ENCODE results near the gene FTSJ1.
"Not testable (repeated sequence)": the region's sequence is repeated elsewhere in the genome, so short reads cannot be mapped to it uniquely, and the experiment has no call there.

Gene FTSJ1

GRCh38 chrX:48514868-48515460, 39.0 kb downstream of the FTSJ1 start:
- H3K4me3 ChIP-seq (replicated peaks; ENCODE audit: low read depth, low read length), result no peak overlapping the region
- TF ChIP-seq CTCF (IDR thresholded peaks at IDR 0.05; ENCODE audit: low read length, missing control alignments), result no peak
- DNase-seq (ENCODE audit: low read depth), result no peak

DNA sequence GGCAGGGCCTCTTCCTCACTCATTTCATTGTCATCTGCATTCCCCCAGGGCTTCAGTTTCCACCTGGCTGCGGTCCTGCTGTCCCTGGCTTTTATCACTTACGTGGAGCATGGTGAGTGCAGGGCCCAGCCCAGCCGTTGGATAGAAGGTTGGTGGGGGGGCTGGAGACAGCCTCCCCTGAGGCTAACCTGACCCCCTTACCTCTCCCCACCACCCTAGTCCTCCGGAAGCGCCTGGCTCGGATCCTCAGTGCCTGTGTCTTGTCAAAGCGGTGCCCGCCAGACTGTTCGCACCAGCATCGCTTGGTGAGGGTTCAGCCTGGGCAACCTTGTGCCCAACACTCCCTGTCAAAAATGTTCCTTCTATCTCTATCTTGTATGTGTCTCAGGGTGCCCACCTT, 39.8 kb downstream of the FTSJ1 start:
- DNase-seq (ENCODE audit: low read depth), result no peak
- H3K4me3 ChIP-seq (replicated peaks; ENCODE audit: low read depth, low read length), result no peak overlapping the region
- no peak for TF ChIP-seq CTCF (IDR thresholded peaks at IDR 0.05; ENCODE audit: low read length, missing control alignments)

DNA sequence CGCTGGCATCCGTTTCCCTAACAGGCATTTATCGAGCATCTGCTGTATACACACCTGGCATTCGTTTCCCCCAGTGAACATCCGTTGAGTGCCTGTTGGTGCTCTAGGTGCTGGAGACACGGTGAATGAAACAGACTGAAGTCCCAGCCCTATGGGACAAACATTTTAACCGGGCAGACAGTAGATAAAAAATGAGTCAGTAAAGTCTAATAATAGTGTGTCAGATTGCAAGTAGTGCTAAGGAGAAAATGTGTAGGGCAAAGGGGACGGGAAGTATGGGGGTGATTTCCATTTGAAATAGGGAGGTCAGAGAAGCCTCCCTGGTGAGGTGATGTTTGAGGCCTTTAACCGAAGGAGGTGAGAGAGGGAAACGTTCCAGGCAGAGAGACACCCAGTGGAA, 40.3 kb downstream of the FTSJ1 start:
- no peak for DNase-seq (ENCODE audit: low read depth)
- H3K4me3 ChIP-seq (replicated peaks; ENCODE audit: low read depth, low read length), result no peak overlapping the region
- no peak for TF ChIP-seq CTCF (IDR thresholded peaks at IDR 0.05; ENCODE audit: low read length, missing control alignments)

- no peak for DNase-seq (ENCODE audit: low read depth)
- TF ChIP-seq CTCF (IDR thresholded peaks at IDR 0.05; ENCODE audit: low read length, missing control alignments), result no peak
- no peak overlapping the region for H3K4me3 ChIP-seq (replicated peaks; ENCODE audit: low read depth, low read length)
Observed at GRCh38 chrX:48516987-48517386, 41.0 kb downstream of the FTSJ1 start.

- DNase-seq (ENCODE audit: low read depth), result not testable (repeated sequence)
Observed at GRCh38 chrX:48519481-48519880, 43.5 kb downstream of the FTSJ1 start.

DNA sequence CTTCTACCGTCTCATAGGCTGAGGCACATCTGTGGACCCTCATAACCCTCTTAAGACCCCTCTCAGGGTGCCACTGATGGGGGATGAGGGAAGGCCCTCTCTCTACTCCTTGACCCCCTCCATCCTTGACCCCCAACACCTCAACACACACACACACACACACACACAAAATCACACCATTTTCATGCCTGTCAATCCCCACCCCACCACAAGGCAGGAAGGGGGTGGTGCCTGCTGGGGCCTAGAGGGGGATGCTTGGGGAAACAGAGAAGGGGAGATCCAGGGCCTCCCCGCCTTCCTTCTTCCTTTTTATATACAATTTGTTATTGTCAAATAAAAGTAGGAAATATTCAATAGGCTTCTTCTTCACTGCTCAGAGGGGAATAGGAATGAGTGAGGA, 44.5 kb downstream of the FTSJ1 start:
- H3K4me3 ChIP-seq (replicated peaks; ENCODE audit: low read depth, low read length), result no peak overlapping the region
- DNase-seq (ENCODE audit: low read depth), result no peak

More at GRCh38 chrX:48519481-48519880, 43.5 kb downstream of the FTSJ1 start:
- not testable (repeated sequence) for H3K4me3 ChIP-seq (replicated peaks; ENCODE audit: low read depth, low read length)

GRCh38 chrX:48520976-48521352, 45.0 kb downstream of the FTSJ1 start:
- DNase-seq (ENCODE audit: low read depth), result no peak
- peak overlapping the region; percentile 57 for H3K4me3 ChIP-seq (replicated peaks; ENCODE audit: low read depth, low read length)
- TF ChIP-seq CTCF (IDR thresholded peaks at IDR 0.05; ENCODE audit: low read length, missing control alignments), result no peak

More for the DNA sequence above, 44.5 kb downstream of the FTSJ1 start:
- TF ChIP-seq CTCF (IDR thresholded peaks at IDR 0.05; ENCODE audit: low read length, missing control alignments), result no peak
